GM12875 (cell line): Measurements from ENCODE around the gene CFAP58.

Source experiments
- H3K4me3 ChIP-seq: one replicate; pipeline ENCODE4 v1.5.1; 2011; ENCODE audit warnings: low read depth, low read length, control low read depth
- TF ChIP-seq, protein P1 (sequence below): IDR thresholded peaks from 2 replicates; pipeline ENCODE4 v1.5.1; 2011; ENCODE audit warnings: low read depth, mild to moderate bottlenecking, control low read depth, inconsistent platforms, low read length, moderate library complexity, borderline replicate concordance; ENCODE audit not compliant: insufficient read depth

Gene CFAP58

DNA sequence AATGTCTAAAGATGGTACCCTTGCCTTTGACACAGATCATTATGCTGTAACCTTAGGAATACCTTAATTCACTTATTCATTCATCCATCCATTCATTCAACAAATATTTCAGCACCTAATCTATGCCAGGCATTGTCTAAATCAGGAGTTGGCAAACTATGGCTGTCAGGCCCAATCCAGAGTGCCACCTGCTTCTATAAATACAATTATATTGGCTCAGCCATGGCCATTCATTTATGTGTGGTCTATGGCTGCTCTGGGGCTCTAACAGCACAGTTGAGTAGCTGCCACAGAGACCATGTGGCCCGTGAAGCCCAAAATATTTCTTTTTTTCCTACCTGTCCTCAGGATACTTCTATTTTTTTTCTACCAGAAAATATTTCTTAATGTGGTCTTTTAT, 9.4 kb upstream of the CFAP58 start:
- TF ChIP-seq, protein P1, sequence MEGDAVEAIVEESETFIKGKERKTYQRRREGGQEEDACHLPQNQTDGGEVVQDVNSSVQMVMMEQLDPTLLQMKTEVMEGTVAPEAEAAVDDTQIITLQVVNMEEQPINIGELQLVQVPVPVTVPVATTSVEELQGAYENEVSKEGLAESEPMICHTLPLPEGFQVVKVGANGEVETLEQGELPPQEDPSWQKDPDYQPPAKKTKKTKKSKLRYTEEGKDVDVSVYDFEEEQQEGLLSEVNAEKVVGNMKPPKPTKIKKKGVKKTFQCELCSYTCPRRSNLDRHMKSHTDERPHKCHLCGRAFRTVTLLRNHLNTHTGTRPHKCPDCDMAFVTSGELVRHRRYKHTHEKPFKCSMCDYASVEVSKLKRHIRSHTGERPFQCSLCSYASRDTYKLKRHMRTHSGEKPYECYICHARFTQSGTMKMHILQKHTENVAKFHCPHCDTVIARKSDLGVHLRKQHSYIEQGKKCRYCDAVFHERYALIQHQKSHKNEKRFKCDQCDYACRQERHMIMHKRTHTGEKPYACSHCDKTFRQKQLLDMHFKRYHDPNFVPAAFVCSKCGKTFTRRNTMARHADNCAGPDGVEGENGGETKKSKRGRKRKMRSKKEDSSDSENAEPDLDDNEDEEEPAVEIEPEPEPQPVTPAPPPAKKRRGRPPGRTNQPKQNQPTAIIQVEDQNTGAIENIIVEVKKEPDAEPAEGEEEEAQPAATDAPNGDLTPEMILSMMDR = no peak
- no peak overlapping the region for H3K4me3 ChIP-seq

DNA sequence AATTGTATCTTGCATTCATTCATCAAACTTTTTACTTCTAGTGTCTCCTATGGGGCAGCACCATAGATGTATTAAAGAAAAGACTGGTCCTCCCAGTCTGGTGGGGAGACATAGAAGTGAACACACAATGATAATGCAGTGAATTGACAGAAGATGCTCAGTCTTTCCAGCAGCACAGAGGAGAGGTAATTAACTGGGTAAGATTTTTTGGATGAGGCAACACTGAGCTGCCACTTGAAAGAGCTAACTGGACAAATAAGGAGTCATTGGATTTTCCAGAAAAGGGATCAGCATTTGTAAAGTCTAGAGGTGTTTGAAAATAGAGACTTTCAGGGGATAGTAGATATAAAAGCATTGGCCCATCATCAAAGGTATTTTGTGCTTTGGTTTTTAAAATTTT, 8.1 kb upstream of the CFAP58 start:
- TF ChIP-seq, protein P1 = no peak
- H3K4me3 ChIP-seq = no peak overlapping the region

DNA sequence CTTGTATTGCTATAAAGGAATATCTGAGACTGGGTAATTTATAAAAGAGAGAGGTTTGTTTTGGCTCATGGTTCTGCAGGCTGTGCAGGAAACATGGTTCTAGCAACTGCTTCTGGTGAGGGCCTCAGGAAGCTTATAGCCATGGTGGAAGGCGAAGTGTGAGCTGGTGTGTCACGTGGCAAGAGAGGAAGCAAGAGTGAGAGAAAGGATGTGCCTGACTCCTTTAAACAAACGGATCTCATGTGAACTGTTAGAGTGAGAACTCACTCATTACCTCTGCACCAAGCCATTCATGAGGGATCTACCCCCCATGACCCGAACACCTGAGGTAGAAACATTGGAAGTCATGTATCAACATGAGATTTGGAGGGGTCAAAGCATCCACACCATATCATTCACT, 7.7 kb upstream of the CFAP58 start:
- no peak overlapping the region for H3K4me3 ChIP-seq
- TF ChIP-seq, protein P1 = no peak

DNA sequence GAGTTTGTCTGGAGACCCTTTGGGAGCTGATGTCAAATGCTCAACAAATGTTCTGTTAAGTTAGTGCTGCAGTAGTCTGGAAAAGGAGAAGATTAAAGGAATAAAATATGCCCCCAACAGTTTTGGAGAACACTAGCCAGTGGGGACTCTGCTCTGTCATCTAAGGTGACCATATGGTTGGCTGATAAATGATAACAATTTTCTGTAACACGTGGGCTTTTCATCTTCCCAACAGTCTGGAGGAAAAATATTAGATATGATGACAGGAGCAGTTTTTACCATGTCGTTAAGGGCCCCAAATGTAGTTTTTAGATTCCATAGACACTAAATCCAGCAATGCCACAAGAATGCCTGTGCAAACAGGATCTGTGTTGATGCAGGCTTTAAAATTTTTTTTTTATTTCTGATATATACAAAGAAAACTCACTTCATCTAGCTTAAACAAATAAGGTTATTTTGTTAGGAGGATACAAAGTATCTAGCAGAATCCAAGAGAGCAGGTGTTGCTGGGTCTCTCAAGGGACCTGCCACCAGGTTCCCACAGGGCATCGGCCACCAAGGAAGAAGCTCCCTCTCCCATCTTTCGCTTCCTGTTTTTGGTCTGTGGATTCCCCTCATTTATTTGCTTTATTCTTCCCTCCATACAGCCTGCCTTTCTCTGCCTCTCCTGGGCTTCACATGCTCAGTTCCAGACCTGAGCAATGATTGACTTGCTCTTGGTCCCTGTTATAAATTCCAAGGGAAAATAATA, 6.2 kb upstream of the CFAP58 start:
- TF ChIP-seq, protein P1 = no peak
- no peak overlapping the region for H3K4me3 ChIP-seq

DNA sequence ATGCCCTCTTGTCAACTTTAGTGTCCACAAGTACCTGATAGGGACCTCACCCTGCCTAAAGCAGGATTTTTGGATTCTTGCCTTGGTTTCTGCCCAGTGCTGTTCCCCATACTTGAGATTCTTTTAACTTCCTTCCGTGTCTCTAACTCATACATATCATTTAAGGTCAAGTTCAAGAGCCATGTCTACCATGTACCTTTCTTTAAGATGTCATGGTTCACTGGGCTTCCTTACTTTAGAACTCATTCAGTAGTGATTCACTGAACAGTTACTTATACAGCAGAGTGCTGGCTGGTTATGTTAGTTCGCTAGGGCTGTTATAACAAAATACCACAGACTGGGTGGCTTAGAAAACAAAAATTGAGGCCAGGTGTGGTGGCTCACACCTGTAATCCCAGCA, 5.0 kb upstream of the CFAP58 start:
- TF ChIP-seq, protein P1 = no peak

DNA sequence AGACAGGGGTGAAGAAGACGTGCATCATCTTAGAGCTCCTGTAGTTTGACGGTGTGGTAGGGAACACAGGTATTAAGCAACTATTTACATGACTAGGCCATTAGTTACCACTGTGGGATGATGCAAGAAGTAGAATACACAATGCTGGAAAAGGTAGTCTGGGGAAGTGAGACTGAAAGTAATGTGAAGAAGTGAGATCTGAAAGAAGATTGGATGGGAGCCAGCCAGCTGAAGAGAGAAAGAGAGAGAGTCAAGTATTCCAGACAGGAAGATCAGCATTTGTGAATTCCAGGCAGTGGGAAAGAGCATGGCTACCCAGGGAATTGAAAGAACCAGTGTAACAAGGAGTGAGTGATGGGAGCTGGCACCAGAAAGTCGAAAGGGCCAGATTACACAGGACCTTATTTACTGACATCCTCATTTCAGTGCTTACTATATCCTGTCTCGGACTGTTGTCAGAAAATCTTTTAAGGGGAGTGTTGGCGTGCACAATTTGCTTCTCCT, 4.0 kb upstream of the CFAP58 start:
- no peak overlapping the region for H3K4me3 ChIP-seq
- TF ChIP-seq, protein P1 = no peak

More for the DNA sequence above, 5.0 kb upstream of the CFAP58 start:
- no peak overlapping the region for H3K4me3 ChIP-seq

DNA sequence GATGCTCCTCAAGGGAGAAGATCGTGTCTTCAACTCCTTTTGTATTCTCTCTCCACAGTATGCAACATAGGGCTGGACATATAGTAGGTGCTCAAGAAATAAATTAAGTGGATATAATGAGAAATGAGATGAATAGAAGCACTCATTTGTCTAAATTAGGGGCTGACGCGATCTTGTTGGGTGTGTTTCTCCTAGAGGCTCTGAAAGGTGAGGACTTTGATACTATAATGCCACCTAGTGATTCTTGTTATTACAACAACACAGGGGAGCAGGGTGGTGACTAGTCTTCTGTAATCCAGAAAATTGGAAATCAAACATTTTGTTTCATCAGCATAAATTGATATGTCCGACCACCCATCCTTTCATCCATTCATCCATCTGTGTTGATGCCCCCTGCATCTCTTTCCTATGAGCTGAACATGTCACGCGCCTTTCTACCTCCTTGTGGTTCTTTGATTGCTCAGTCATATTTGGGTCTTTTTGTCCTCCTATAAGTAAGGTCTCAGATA, 3.5 kb upstream of the CFAP58 start:
- no peak overlapping the region for H3K4me3 ChIP-seq
- TF ChIP-seq, protein P1 = peak; percentile 34; the same call in 1 of the 2 replicates
